Gastrocnemius medialis (tissue), 4 donors: Measurements from ENCODE around the gene TK1.

Experiments used
- POLR2A ChIP-seq, 2 donors: fragments of 450-650 bp; IDR thresholded peaks; one replicate each; pipeline ENCODE4 v1.6.1; 2017; ENCODE audit warnings: antibody characterized with exemption in 2 of 2, mild to moderate bottlenecking in 2 of 2, moderate library complexity in 2 of 2
- TF ChIP-seq, protein P1 (sequence below), 5 experiments: fragments of 450-650 bp in 3 of 5; fragments of 200-600 bp in 2 of 5; sonication (generic) in 2 of 5; IDR thresholded peaks in 4 of 5; conservative IDR thresholded peaks in 1 of 5; 1 replicate in 4 of 5; 2 replicates in 1 of 5; pipeline ENCODE4 v1.5.1; 2016 to 2019; ENCODE audit warnings: antibody characterized with exemption in 5 of 5, mild to moderate bottlenecking in 3 of 5, moderate library complexity in 3 of 5

DNA sequence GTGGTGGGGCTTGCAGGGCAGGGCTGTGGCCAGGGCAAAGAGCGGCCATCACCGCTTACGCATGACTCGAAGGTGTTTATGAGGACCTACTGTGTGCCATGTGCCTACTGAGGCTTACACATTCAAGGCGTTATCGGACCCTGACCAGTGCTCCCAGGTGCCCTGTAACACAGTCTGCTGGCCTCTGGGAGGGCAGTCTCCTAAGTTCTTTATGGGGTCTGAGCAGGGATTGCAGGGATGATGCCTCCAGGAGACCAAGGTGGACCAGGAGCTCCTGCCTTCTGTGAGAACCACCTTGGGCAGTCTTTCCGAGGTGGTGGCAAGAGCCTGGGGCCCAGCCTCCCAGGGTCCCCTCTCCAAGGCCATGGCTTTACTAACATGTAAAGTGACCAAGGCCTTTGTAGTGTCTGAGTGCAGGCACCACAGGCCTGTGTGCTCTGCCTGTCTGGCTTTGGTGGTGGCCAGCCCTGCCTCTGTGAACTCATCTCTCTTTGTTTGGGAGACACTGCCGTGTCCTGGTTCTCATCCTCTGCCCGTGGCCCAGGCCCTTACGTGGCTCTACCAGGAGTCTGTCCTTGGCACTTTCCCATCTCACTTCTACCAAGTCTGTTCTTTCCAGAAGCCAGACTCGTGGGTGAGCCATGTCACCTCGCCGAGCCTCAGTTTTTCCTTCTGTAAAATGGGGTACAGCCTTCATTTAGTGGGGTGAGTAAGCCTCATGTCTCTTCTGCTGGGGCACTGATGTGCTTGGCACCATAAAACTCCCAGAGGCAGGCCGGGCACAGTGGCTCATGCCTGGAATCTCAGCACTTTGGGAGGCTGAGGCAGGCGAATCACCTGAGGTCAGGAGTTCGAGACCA lies 21.9 kb downstream of the TK1 start:
- no peak for TF ChIP-seq POLR2A (IDR thresholded peaks at IDR 0.05)
- TF ChIP-seq, protein P1, sequence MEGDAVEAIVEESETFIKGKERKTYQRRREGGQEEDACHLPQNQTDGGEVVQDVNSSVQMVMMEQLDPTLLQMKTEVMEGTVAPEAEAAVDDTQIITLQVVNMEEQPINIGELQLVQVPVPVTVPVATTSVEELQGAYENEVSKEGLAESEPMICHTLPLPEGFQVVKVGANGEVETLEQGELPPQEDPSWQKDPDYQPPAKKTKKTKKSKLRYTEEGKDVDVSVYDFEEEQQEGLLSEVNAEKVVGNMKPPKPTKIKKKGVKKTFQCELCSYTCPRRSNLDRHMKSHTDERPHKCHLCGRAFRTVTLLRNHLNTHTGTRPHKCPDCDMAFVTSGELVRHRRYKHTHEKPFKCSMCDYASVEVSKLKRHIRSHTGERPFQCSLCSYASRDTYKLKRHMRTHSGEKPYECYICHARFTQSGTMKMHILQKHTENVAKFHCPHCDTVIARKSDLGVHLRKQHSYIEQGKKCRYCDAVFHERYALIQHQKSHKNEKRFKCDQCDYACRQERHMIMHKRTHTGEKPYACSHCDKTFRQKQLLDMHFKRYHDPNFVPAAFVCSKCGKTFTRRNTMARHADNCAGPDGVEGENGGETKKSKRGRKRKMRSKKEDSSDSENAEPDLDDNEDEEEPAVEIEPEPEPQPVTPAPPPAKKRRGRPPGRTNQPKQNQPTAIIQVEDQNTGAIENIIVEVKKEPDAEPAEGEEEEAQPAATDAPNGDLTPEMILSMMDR (IDR thresholded peaks at IDR 0.05 in 4 of 5, conservative IDR thresholded peaks at IDR 0.05 in 1 of 5) = no peak
